DND-41 (cell line): Measurements from ENCODE around the gene SMIM14.

Experiments used
- CTCF ChIP-seq: IDR thresholded peaks from 2 replicates; pipeline ENCODE4 v1.5.1; 2012; ENCODE audit warnings: borderline replicate concordance, low read length, moderate library complexity, mild to moderate bottlenecking; ENCODE audit not compliant: poor library complexity, severe bottlenecking; ENCODE audit errors: extremely low read depth
- EZH2 ChIP-seq: IDR thresholded peaks from 3 replicates; pipeline ENCODE4 v1.6.1; 2012; ENCODE audit warnings: borderline replicate concordance, low read depth, mild to moderate bottlenecking, moderate library complexity, low read length, inconsistent platforms; ENCODE audit not compliant: severe bottlenecking

- no peak for TF ChIP-seq EZH2
- TF ChIP-seq CTCF: no peak
Measured at GRCh38 chr4:39617534-39617933, 21.1 kb downstream of the SMIM14 start.
